H1 (cell line): Measurements from ENCODE around the gene RHOG. TPM values are rescaled to one million over a fixed set of nuclear protein-coding genes. Genes with fewer than 3 reads are reported as not detected.
A peak's percentile ranks its signal among the peaks of the same experiment; 100 is the strongest.

Experiments
- CHD7 ChIP-seq: fragments of 300-600 bp; sonication (generic); IDR thresholded peaks from 2 replicates; pipeline ENCODE4 v1.7.1; 2012; ENCODE audit warnings: low read length, moderate library complexity, mild to moderate bottlenecking, inconsistent platforms; ENCODE audit not compliant: insufficient replicate concordance
- HDAC2 ChIP-seq, 2 experiments: fragments of 300-600 bp in 1 of 2; sonication (generic) in 1 of 2; IDR thresholded peaks; 2 replicates each; pipeline ENCODE4 v1.6.1; 2011 to 2012; ENCODE audit warnings: low read depth in 2 of 2, low read length in 2 of 2, mild to moderate bottlenecking in 2 of 2, moderate library complexity in 2 of 2, borderline replicate concordance in 1 of 2, inconsistent platforms in 1 of 2
- JUND ChIP-seq: IDR thresholded peaks from 2 replicates; pipeline ENCODE4 v1.6.1; 2011; ENCODE audit warnings: mild to moderate bottlenecking, improper control_type of control experiment, low read length
- MAFK ChIP-seq: IDR thresholded peaks from 2 replicates; pipeline ENCODE4 v1.6.1; 2012; ENCODE audit warnings: low read depth, mild to moderate bottlenecking, improper control_type of control experiment, low read length
- RXRA ChIP-seq: IDR thresholded peaks from 2 replicates; pipeline ENCODE4 v1.6.1; 2011; ENCODE audit warnings: low read depth, mild to moderate bottlenecking, low read length, moderate library complexity; ENCODE audit not compliant: insufficient read depth
- SIN3A ChIP-seq, 2 experiments: IDR thresholded peaks in 1 of 2; conservative IDR thresholded peaks in 1 of 2; 2 replicates each; pipeline ENCODE4 v1.6.1; 2011 to 2012; ENCODE audit warnings: low read length in 2 of 2, improper control_type of control experiment in 1 of 2, low read depth in 1 of 2, mild to moderate bottlenecking in 1 of 2
- polyA plus RNA-seq, 7 experiments: library from polyadenylated mRNA; depleted of rRNA in 3 of 7; stranded (reverse) in 5 of 7; unstranded in 2 of 7; fragments of >200 nt in 5 of 7; fragments of 200-250 nt in 2 of 7; gene quantifications; 1 replicate in 5 of 7; 2 replicates in 1 of 7; 4 replicates in 1 of 7; pipeline versions ENCODE4 v1.2.1 to v1.2.3, GENCODE V29; 2011 to 2013; ENCODE audit warnings: missing spikeins in 2 of 7, mixed read lengths in 2 of 7
- total RNA-seq: library from RNA; stranded (reverse); fragmentation: NEBNext Ultra II Directional; extraction: Animal tissue kit (Norgen Biotek cat#: 25700); gene quantifications from 2 replicates; pipeline ENCODE4 v1.2.1, GENCODE V29; 2021

Gene RHOG
- total and polyA plus RNA-seq, 2 of the 8 experiments (the other 6 are each of a cell fraction or from before 2014, with no cell fraction given): 28.3 to 69.6 TPM

- TF ChIP-seq CHD7 (no peak), JUND (no peak), RXRA (no peak), SIN3A (conservative IDR thresholded peaks at IDR 0.05 in 1 of 2, IDR thresholded peaks at IDR 0.05 in 1 of 2; ENCODE audit: low read depth in 1 of 2, low read length in 2 of 2) (peak; percentile 30; a peak in 2 of 4 replicates), HDAC2 (IDR thresholded peaks at IDR 0.05; ENCODE audit: borderline replicate concordance in 1 of 2, low read depth in 2 of 2, low read length in 2 of 2) (no peak), MAFK (no peak)
Observed at GRCh38 chr11:3807909-3808860, 32.6 kb downstream of the RHOG start, which contains the start of gene PGAP2 (continued).
